Measurements from ENCODE around the gene TLE1. TPM values are rescaled to one million over a fixed set of nuclear protein-coding genes. Genes with fewer than 3 reads are reported as not detected.

Gene TLE1
- total RNA-seq, 2 donors from 2014 or later = 17.1 to 42.8 TPM

DNA sequence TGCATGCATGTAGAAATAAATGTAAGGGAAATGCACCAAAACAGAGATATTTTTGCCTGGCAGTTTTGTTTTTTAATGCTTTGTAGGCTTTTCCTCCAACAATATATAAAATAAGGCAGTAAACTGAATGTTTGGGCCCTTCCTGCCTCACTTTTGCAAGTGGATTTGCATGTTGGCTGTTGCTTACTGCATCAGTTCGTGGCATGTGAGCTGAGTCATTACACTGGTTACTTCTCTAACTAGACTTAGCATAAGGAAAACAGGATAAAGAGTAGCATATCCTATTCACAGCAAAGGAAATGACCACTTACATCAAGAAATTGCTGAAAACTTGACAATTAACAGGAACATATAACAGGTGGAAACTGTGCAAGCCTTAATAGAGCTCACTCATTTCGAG lies 113.4 kb downstream of the TLE1 start:
- no peaks in the 10 kb centered on the region for H3K9me3 ChIP-seq
- H3K27ac ChIP-seq = no peak overlapping the region
- no peak for DNase-seq (ENCODE audit: low spot score)
- no peaks in the 10 kb centered on the region for H3K36me3 ChIP-seq
- H3K4me3 ChIP-seq = no peak overlapping the region
- no peaks in the 10 kb centered on the region for H3K4me1 ChIP-seq
- H3K27me3 ChIP-seq = no peaks in the 10 kb centered on the region
- TF ChIP-seq, protein P1, sequence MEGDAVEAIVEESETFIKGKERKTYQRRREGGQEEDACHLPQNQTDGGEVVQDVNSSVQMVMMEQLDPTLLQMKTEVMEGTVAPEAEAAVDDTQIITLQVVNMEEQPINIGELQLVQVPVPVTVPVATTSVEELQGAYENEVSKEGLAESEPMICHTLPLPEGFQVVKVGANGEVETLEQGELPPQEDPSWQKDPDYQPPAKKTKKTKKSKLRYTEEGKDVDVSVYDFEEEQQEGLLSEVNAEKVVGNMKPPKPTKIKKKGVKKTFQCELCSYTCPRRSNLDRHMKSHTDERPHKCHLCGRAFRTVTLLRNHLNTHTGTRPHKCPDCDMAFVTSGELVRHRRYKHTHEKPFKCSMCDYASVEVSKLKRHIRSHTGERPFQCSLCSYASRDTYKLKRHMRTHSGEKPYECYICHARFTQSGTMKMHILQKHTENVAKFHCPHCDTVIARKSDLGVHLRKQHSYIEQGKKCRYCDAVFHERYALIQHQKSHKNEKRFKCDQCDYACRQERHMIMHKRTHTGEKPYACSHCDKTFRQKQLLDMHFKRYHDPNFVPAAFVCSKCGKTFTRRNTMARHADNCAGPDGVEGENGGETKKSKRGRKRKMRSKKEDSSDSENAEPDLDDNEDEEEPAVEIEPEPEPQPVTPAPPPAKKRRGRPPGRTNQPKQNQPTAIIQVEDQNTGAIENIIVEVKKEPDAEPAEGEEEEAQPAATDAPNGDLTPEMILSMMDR (IDR thresholded peaks at IDR 0.05) = no peak

DNA sequence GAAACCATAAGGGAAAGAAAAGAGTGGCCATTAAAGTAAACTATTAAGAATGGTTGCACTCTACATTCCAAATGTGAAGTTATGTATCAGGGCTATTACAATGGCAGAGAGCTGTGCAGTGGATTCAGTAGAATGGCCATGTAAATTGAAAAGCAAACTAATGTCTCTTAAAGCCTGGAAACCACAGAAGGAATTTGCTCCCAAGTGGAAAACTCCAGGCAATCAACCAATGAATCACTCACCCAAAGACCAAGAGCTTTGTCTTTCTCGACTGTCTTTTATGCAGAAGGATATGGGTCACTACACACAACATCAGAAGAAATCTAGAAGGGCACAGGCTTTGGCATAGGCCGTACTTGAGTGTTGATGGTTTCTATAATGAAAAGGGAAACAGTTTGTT lies 114.9 kb downstream of the TLE1 start:
- DNase-seq (ENCODE audit: low spot score) = no peak
- no peaks in the 10 kb centered on the region for H3K9me3 ChIP-seq
- no peak overlapping the region for H3K4me3 ChIP-seq
- H3K27me3 ChIP-seq = no peaks in the 10 kb centered on the region
- H3K27ac ChIP-seq = no peak overlapping the region
- no peaks in the 10 kb centered on the region for H3K4me1 ChIP-seq
- no peaks in the 10 kb centered on the region for H3K36me3 ChIP-seq
- TF ChIP-seq, protein P1 (IDR thresholded peaks at IDR 0.05) = no peak

DNA sequence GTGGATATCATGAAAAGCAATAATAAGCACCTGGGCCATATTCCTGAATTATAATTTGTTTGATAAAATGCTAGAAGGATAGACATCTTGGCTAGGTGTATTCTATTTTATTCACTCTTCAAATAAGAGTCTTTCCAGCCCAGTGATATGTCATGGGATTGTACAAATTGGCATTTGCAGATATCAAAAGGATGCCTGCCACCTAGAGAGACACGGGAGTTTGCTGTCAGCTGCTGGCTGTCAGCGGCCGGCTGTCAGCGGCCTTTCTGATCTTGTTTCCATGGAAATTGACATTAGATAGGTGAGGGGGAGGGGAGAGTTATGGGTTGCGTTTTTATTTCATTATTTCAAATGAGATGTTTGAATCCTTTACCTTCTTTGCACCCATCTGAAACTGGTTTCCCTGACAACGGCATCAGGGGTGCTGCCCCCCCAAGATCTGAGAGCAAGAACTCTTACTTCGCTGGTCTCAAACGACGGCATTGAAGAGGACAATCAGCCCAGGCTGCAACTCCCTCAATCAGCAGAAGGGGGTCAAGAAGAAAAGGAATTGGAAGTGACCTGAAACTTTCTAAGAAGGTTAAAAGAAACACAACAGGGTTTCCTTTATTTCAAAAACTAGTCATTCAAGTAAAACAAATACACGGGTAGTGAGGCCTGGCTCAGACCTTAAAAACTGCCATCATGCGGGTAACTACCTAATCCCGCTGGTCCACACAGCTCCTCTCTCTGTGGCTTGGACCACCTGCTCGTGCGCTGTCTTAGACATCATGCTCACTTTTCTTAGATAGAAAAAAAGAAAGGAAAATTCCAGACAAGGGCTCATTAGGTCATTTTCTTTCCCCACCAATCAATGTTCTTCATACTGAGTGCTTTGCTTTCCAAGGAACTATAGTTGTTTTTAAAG lies 115.7 kb downstream of the TLE1 start:
- H3K27me3 ChIP-seq = no peaks in the 10 kb centered on the region
- no peaks in the 10 kb centered on the region for H3K9me3 ChIP-seq
- no peak overlapping the region for H3K27ac ChIP-seq
- TF ChIP-seq, protein P1 (IDR thresholded peaks at IDR 0.05) = no peak
- no peaks in the 10 kb centered on the region for H3K36me3 ChIP-seq
- DNase-seq (ENCODE audit: low spot score) = no peak
- no peaks in the 10 kb centered on the region for H3K4me1 ChIP-seq
- H3K4me3 ChIP-seq = no peak overlapping the region

DNA sequence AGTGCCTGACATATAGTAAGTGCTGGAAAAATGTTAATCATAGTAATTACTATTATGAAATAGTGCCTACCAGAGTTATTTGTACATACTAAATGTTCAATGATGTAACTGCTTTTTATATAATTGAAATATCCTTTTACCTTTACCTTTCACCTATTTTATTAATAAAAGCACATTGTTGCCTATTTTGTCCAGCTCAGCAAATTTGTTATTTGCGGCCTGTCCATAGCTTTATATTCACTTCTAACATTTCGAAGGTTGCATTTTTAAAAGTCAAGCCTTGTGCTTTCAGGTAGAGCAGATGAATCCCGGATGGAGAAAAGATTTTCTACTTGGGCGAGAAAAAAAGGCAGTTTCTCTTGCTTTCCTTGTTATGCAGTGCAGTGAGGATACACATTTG lies 119.3 kb downstream of the TLE1 start:
- TF ChIP-seq, protein P1 (IDR thresholded peaks at IDR 0.05) = no peak
- DNase-seq (ENCODE audit: low spot score) = no peak

DNA sequence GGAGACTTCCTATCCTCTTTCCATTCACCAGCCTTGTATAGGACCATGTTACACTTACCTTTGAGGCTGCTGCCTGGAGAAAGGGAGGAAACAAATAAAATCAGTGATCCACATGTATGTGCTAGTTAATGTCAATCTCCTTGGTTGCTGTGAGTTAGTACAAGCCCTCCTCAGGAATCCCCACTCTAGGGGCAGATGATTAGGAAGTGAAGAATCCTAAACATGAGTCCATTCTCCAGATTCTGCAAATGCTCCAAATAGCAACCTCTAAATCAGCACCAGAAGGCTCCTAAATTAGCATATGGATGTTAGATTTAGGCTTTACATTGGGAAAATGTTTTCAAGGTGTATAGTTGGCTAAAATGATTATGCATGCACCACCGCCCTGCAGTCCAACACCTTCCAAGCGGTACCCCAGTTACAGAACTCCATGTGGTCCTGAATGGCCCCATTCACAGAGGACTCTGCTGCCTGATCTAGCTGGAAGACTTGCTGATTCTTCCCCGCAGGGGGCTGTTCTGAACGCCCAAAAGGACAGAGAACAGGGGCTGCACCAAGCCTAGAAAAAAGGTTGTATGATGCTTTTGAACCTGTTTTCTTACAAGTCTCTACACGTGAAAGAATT lies 123.2 kb downstream of the TLE1 start:
- Histone ChIP-seq H3K4me3 (no peak overlapping the region), H3K27me3 (no peaks in the 10 kb centered on the region), H3K9me3 (no peaks in the 10 kb centered on the region), H3K4me1 (no peaks in the 10 kb centered on the region), H3K36me3 (no peaks in the 10 kb centered on the region), H3K27ac (no peak overlapping the region)
- DNase-seq (ENCODE audit: low spot score) = no peak
- TF ChIP-seq, protein P1 (IDR thresholded peaks at IDR 0.05) = no peak

More for the DNA sequence above, 119.3 kb downstream of the TLE1 start:
- Histone ChIP-seq H3K9me3 (no peaks in the 10 kb centered on the region), H3K4me3 (no peak overlapping the region), H3K4me1 (no peaks in the 10 kb centered on the region), H3K27me3 (no peaks in the 10 kb centered on the region), H3K27ac (no peak overlapping the region), H3K36me3 (no peaks in the 10 kb centered on the region)

All from right atrium auricular region (tissue), 2 donors.